ENCODE results near the gene CEACAM19. TPM values are rescaled to one million over a fixed set of nuclear protein-coding genes. Genes with fewer than 3 reads are reported as not detected.

CEACAM19 gene
- total and polyA plus RNA-seq, 2 of the 8 experiments (the other 6 are each of a cell fraction or from before 2014, with no cell fraction given), result 3.1 to 3.4 TPM

GRCh38 chr19:44634785-44635184 lies 36.5 kb upstream of the CEACAM19 start:
- Histone ChIP-seq H3K27ac (ENCODE audit: low read depth, low read length) (no peak overlapping the region), H3K23ac (ENCODE audit: insufficient read length) (no peak overlapping the region), H2AFZ (ENCODE audit: low read length) (no peak overlapping the region), H3K9ac (replicated peaks in 1 of 4; ENCODE audit: extremely low read depth in 1 of 4, low read depth in 3 of 4, low read length in 3 of 4) (no peak overlapping the region), H2BK5ac (ENCODE audit: low read depth, low read length) (no peak overlapping the region), H3K23me2 (ENCODE audit: low read depth, low read length) (no peaks in the 10 kb centered on the region), H2BK120ac (replicated peaks; ENCODE audit: low read depth, low read length) (no peak overlapping the region), H3K79me1 (ENCODE audit: low read depth, low read length) (no peaks in the 10 kb centered on the region), H2AK5ac (ENCODE audit: low read depth, low read length) (no peak overlapping the region), H3K4ac (replicated peaks; ENCODE audit: insufficient read length, low read depth, low read length) (no peak overlapping the region), H4K20me1 (replicated peaks in 1 of 2; ENCODE audit: control insufficient read depth in 1 of 2, insufficient read depth in 2 of 2, low read length in 2 of 2) (no peaks in the 10 kb centered on the region), H2BK20ac (ENCODE audit: low read length) (no peak overlapping the region), H3K27me3 (replicated peaks in 1 of 4; ENCODE audit: control insufficient read depth in 3 of 4, extremely low read depth in 1 of 4, insufficient read depth in 3 of 4, low read length in 3 of 4) (no peaks in the 10 kb centered on the region), H3K56ac (replicated peaks; ENCODE audit: insufficient read length, low read depth, low read length) (no peak overlapping the region), H2BK15ac (ENCODE audit: low read length) (no peak overlapping the region), H4K91ac (replicated peaks; ENCODE audit: insufficient read length, low read length) (no peak overlapping the region), H3K4me2 (ENCODE audit: insufficient read depth in 1 of 2, low read depth in 2 of 2, low read length in 2 of 2) (no peak overlapping the region), H3K9me3 (ENCODE audit: insufficient read depth in 2 of 2, low read depth in 1 of 2, low read length in 1 of 2) (0 out of 4 replicates have a peak, but pooled peaks cover 0 to 2% of the 10 kb centered on the region in 2 experiments), H3K18ac (ENCODE audit: extremely low read depth, low read length) (no peak overlapping the region), H3K14ac (ENCODE audit: insufficient read length) (no peak overlapping the region), H3K4me1 (replicated peaks in 1 of 4; ENCODE audit: control insufficient read depth in 3 of 4, insufficient read depth in 4 of 4, low read length in 3 of 4) (peaks cover 0 to 2% (median 0%) of the 10 kb centered on the region in 4 experiments; a peak in 1 of 7 replicates), H3K36me3 (ENCODE audit: control insufficient read depth in 2 of 4, insufficient read depth in 4 of 4, low read length in 3 of 4) (no peaks in the 10 kb centered on the region), H3K4me3 (ENCODE audit: extremely low read depth in 1 of 4, insufficient read depth in 2 of 4, low read depth in 3 of 4, low read length in 4 of 4) (no peak overlapping the region), H2BK12ac (ENCODE audit: low read depth, low read length) (no peak overlapping the region), H3K79me2 (ENCODE audit: control insufficient read depth in 1 of 2, insufficient read depth in 2 of 2, low read length in 2 of 2) (no peaks in the 10 kb centered on the region), H4K8ac (ENCODE audit: extremely low read depth, insufficient read depth, low read length) (no peak overlapping the region), H4K5ac (ENCODE audit: insufficient read length, low read depth, low read length) (no peak overlapping the region)
- POLR2A ChIA-PET (ENCODE audit: partially characterized antibody), result interaction anchor here (1.5 to 1.6 kb wide), 2 partner anchors 9 to 29 kb away, joined by 4 to 6 read pairs; partner anchors contain the start of gene PVR
- WGBS, 2 experiments (ENCODE audit: extremely low coverage in 1 of 2, insufficient coverage in 1 of 2, insufficient read length in 1 of 2, insufficient replicate concordance in 2 of 2, low coverage in 1 of 2, low lambda C conversion rate in 2 of 2, missing lambda C conversion rate in 1 of 2), result 89% methylated on average over 2 of the region's 2 CpGs; no CpG with 5 or more reads in 1 of the 2 experiments
- no peak for FAIRE-seq
- DNase-seq (ENCODE audit: low read depth in 1 of 2, low spot score in 2 of 2), result no peak
- CTCF ChIA-PET (ENCODE audit: partially characterized antibody), result interaction anchor here (0.6 to 2.3 kb wide), 4 partner anchors 9 to 138 kb away, joined by 3 to 12 read pairs (median 6); partner anchors contain the start of gene PVR
- TF ChIP-seq, protein P1, sequence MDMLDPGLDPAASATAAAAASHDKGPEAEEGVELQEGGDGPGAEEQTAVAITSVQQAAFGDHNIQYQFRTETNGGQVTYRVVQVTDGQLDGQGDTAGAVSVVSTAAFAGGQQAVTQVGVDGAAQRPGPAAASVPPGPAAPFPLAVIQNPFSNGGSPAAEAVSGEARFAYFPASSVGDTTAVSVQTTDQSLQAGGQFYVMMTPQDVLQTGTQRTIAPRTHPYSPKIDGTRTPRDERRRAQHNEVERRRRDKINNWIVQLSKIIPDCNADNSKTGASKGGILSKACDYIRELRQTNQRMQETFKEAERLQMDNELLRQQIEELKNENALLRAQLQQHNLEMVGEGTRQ (IDR thresholded peaks at IDR 0.05; ENCODE audit: low read length), result no peak
- TF ChIP-seq SRF (IDR thresholded peaks at IDR 0.05; ENCODE audit: low read depth, low read length) (no peak), ZNF274 (IDR thresholded peaks at IDR 0.05; ENCODE audit: borderline replicate concordance, extremely low read depth, low read length) (no peak), YY1 (IDR thresholded peaks at IDR 0.05; ENCODE audit: low read depth, low read length) (no peak), POLR2AphosphoS5 (IDR thresholded peaks at IDR 0.05; ENCODE audit: low read depth, low read length) (no peak), SP4 (IDR thresholded peaks at IDR 0.05; ENCODE audit: low read length) (no peak)
